Suppressor macrophage (primary cell): ENCODE results near the gene HEXD.
A peak's percentile ranks its signal among the peaks of the same experiment; 100 is the strongest.
"Not testable (repeated sequence)": the region's sequence is repeated elsewhere in the genome, so short reads cannot be mapped to it uniquely, and the experiment has no call there.

Source experiments
- DNase-seq, 4 experiments: peaks; one replicate each; pipeline ENCODE4 v3.0.0-alpha.2; 2020 to 2022
- total RNA-seq, 17 experiments: gene quantifications; one replicate each; lab custom pipeline; 2026; ENCODE audit warnings: mixed read lengths in 6 of 17, inconsistent platforms in 3 of 17; lab: John Stamatoyannopoulos, UW

Gene HEXD
- 3.0 to 24.1 (median 11.2) reads per million in 17 experiments for total RNA-seq

GRCh38 chr17:82418001-82418986 lies at the start of gene HEXD, which contains the start of gene OGFOD3:
HEXD (plus strand) TSS chr17:82418347; CDS start chr17:82419800, 1,453 bp downstream.
OGFOD3 (minus strand) TSS chr17:82418586; CDS start chr17:82418485, 101 bp downstream.
- DNase-seq = peak; percentile 88 to 96 (median 93)

- DNase-seq = no peak
Observed at GRCh38 chr17:82369211-82369610, 48.9 kb upstream of the HEXD start.

- peak; percentile 20 to 53 (median 43) for DNase-seq
Observed at GRCh38 chr17:82370471-82371332, 47.4 kb upstream of the HEXD start.

GRCh38 chr17:82371333-82372248 lies 46.6 kb upstream of the HEXD start, which contains the start of gene UTS2R:
UTS2R (plus strand) TSS chr17:82371765; CDS start chr17:82374325, 2,560 bp downstream.
- DNase-seq = peak in 1 of 4 experiments; percentile 38

GRCh38 chr17:82372249-82373071 lies 45.7 kb upstream of the HEXD start:
- DNase-seq = peak; percentile 73 to 91 (median 88)

- DNase-seq = not testable (repeated sequence)
Observed at GRCh38 chr17:82373072-82373452, 45.1 kb upstream of the HEXD start.

- DNase-seq = no peak
Observed at GRCh38 chr17:82373731-82374625, 44.2 kb upstream of the HEXD start.

- no peak for DNase-seq
Observed at GRCh38 chr17:82374626-82375331, 43.4 kb upstream of the HEXD start.

- DNase-seq = no peak
Observed at GRCh38 chr17:82375359-82376041, 42.6 kb upstream of the HEXD start.

GRCh38 chr17:82376042-82376730 lies 42.0 kb upstream of the HEXD start:
- no peak for DNase-seq

- DNase-seq = not testable (repeated sequence)
Observed at GRCh38 chr17:82377294-82377693, 40.9 kb upstream of the HEXD start.

- no peak for DNase-seq
Observed at GRCh38 chr17:82377924-82378740, 40.0 kb upstream of the HEXD start.

- no peak for DNase-seq
Observed at GRCh38 chr17:82378741-82379021, 39.5 kb upstream of the HEXD start.

GRCh38 chr17:82380860-82381702 lies 37.1 kb upstream of the HEXD start:
- peak in 1 of 4 experiments; percentile 3 for DNase-seq

- DNase-seq = peak in 1 of 4 experiments; percentile 4
Observed at GRCh38 chr17:82381703-82382009, 36.5 kb upstream of the HEXD start.
